ENCODE measurements around the gene ECHS1. TPM values are rescaled to one million over a fixed set of nuclear protein-coding genes. Genes with fewer than 3 reads are reported as not detected.

ECHS1 gene
- total and polyA plus RNA-seq, 2 experiments from 2014 or later = 92.1 to 127 TPM

DNA sequence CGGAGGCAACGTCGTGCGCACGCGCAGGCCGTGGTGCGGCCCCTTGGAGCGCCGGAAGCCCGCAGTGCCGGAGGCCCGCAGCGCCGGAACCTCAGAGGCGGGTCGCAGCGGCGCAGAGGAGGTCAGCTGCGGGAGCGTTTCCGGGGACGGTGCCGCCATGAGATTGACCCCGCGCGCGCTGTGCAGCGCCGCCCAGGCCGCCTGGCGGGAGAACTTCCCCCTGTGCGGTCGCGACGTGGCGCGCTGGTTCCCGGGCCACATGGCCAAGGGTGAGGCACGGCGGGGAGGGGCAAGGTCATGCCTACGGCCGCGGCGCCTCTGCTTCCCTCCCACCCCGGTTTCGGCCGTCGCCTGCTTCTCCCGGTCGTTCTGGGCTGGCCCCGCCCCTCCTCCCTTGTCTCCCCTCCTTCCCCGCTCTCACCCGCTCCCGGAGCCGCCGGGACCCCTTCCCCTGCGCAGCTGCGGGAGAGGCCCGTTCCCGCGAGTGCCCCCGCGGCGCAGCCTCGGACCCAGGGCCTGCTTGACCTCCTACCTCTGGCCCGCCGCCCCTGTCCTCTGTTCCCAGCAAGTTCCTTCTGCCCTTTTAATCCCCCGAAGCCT is 21.0 kb upstream of the ECHS1 start, which contains the start of gene MTG1:
Gene MTG1 (plus strand): TSS at position 94 of the 600 bp plus-strand sequence. CDS start 64 bp downstream, at position 158.
- Mint-ChIP-seq H3K4me3 (peak within 1 kb of the TSS; percentile 95), H3K27ac (peak within 1 kb of the TSS; percentile 82), H3K4me1 (peaks cover 9% of the 10 kb centered on the region), H3K9me3 (no peaks in the 10 kb centered on the region), H3K27me3 (ENCODE audit: insufficient read depth, low read depth, poor library complexity) (peaks cover 4% of the 10 kb centered on the region), H3K36me3 (ENCODE audit: low read depth) (peaks cover 38% of the 10 kb centered on the region)
- peak within 1 kb of the TSS; percentile 95 for H2AFZ ChIP-seq
- H3K27ac ChIP-seq (ENCODE audit: low read depth) = peak within 1 kb of the TSS; percentile 91
- ATAC-seq (peak; percentile 97), DNase-seq (ENCODE audit: low spot score) (peak; percentile 97)
- TF ChIP-seq REST (IDR thresholded peaks at IDR 0.05; ENCODE audit: unreplicated experiment) (no peak), CREB1 (CRISPR knock-in tag; IDR thresholded peaks at IDR 0.05; ENCODE audit: low read depth) (peak; percentile 75), ZNF331 (CRISPR knock-in tag; IDR thresholded peaks at IDR 0.05; ENCODE audit: low read depth) (no peak), POLR2AphosphoS5 (IDR thresholded peaks at IDR 0.05; ENCODE audit: low read depth) (peak; percentile 95), EZH2phosphoT487 (IDR thresholded peaks at IDR 0.05; ENCODE audit: unreplicated experiment) (no peak), JUNB (IDR thresholded peaks at IDR 0.05; ENCODE audit: unreplicated experiment) (no peak), EZH2 (IDR thresholded peaks at IDR 0.05; ENCODE audit: low read depth, unreplicated experiment) (no peak), NANOG (IDR thresholded peaks at IDR 0.05; ENCODE audit: borderline replicate concordance) (no peak), STAT1 (IDR thresholded peaks at IDR 0.05; ENCODE audit: unreplicated experiment) (no peak), ZNF114 (CRISPR knock-in tag; IDR thresholded peaks at IDR 0.05) (no peak), ZNF462 (CRISPR knock-in tag; IDR thresholded peaks at IDR 0.05) (no peak), CTCF (conservative IDR thresholded peaks at IDR 0.05; ENCODE audit: low read depth in 2 of 2) (0 out of 4 replicates have a peak, but pooled peaks of 1 of the 2 experiments have one; percentile 9)
- TF ChIP-seq, protein P1, sequence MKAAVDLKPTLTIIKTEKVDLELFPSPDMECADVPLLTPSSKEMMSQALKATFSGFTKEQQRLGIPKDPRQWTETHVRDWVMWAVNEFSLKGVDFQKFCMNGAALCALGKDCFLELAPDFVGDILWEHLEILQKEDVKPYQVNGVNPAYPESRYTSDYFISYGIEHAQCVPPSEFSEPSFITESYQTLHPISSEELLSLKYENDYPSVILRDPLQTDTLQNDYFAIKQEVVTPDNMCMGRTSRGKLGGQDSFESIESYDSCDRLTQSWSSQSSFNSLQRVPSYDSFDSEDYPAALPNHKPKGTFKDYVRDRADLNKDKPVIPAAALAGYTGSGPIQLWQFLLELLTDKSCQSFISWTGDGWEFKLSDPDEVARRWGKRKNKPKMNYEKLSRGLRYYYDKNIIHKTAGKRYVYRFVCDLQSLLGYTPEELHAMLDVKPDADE (IDR thresholded peaks at IDR 0.05) = peak; percentile 88
- peaks cover 5% of the 10 kb centered on the region; the same call in 1 of the 2 replicates for H4K20me1 ChIP-seq (replicated peaks; ENCODE audit: insufficient read depth)
- peaks cover 10% of the 10 kb centered on the region for H3K36me3 ChIP-seq (ENCODE audit: insufficient read depth)
- 0 out of 2 replicates have a peak, but pooled peaks cover 3% of the 10 kb centered on the region for H3F3A ChIP-seq (replicated peaks; ENCODE audit: low read depth)
- no peaks in the 10 kb centered on the region for H3K4me1 ChIP-seq (ENCODE audit: insufficient read depth)
- peak within 1 kb of the TSS; percentile 99 for H3K4me2 ChIP-seq
- H3K27me3 ChIP-seq (ENCODE audit: insufficient read depth) = no peaks in the 10 kb centered on the region
- peak within 1 kb of the TSS; percentile 100 for H3K4me3 ChIP-seq
- peaks cover 43% of the 10 kb centered on the region for H3K79me2 ChIP-seq (replicated peaks; ENCODE audit: insufficient read depth)
- no peaks in the 10 kb centered on the region for H3K9me2 ChIP-seq (ENCODE audit: insufficient read depth)

Data from GM23338 (cell line).